Upper lobe of right lung (tissue), 1 donor: ENCODE measurements around the gene IL6R. TPM values are rescaled to one million over a fixed set of nuclear protein-coding genes. Genes with fewer than 3 reads are reported as not detected.

Source experiments
- ATAC-seq: fragments of 200-7000 bp; cut with Tn5 transposase; one replicate; pipeline ENCODE4 v1.9.1; 2020; ENCODE audit warnings: mild to moderate bottlenecking, moderate library complexity
- DNase-seq: peaks from one replicate; pipeline ENCODE4 v3.0.0-alpha.2; 2020
- H3K27ac ChIP-seq: fragments of 200-600 bp; one replicate; pipeline ENCODE4 v1.8.0; 2022
- H3K27me3 ChIP-seq: fragments of 200-600 bp; one replicate; pipeline ENCODE4 v1.8.0; 2022; ENCODE audit warnings: mild to moderate bottlenecking
- H3K36me3 ChIP-seq: fragments of 200-600 bp; one replicate; pipeline ENCODE4 v1.8.0; 2022
- H3K4me1 ChIP-seq: fragments of 200-600 bp; one replicate; pipeline ENCODE4 v1.8.0; 2022
- H3K4me3 ChIP-seq: fragments of 200-600 bp; one replicate; pipeline ENCODE4 v1.8.0; 2022; ENCODE audit warnings: mild to moderate bottlenecking
- H3K9me3 ChIP-seq: fragments of 200-600 bp; one replicate; pipeline ENCODE4 v1.8.0; 2022
- CTCF ChIP-seq: fragments of 200-600 bp; IDR thresholded peaks from one replicate; pipeline ENCODE4 v1.8.0; 2022; ENCODE audit warnings: antibody characterized with exemption
- intact Hi-C: fragments of 100-400 bp; cut with DNase I; formaldehyde crosslinking; loops from one replicate; pipeline ENCODE4 v1.11.0; 2022
- total RNA-seq: library from RNA; stranded (reverse); fragmentation: NEBNext Ultra II Directional; extraction: Animal tissue kit (Norgen Biotek cat#: 25700); gene quantifications from one replicate; pipeline ENCODE4 v1.2.1, GENCODE V29; 2021
- donor health status: DM: no; HTN: yes; CAD: no; lungs with severe emphysema.

The IL6R gene
- total RNA-seq, 1 donor from 2014 or later: 60.2 TPM

- no peak for DNase-seq
- intact Hi-C loops: no loop called here
- no peaks in the 10 kb centered on the region for H3K9me3 ChIP-seq
- no peak overlapping the region for H3K27ac ChIP-seq
- H3K4me1 ChIP-seq: no peaks in the 10 kb centered on the region
- H3K36me3 ChIP-seq: no peaks in the 10 kb centered on the region
- H3K27me3 ChIP-seq: no peaks in the 10 kb centered on the region
- H3K4me3 ChIP-seq: no peak overlapping the region
- no peak for ATAC-seq
- TF ChIP-seq CTCF: no peak
Observed at GRCh38 chr1:154514066-154514553, 109.0 kb downstream of the IL6R start.

DNA sequence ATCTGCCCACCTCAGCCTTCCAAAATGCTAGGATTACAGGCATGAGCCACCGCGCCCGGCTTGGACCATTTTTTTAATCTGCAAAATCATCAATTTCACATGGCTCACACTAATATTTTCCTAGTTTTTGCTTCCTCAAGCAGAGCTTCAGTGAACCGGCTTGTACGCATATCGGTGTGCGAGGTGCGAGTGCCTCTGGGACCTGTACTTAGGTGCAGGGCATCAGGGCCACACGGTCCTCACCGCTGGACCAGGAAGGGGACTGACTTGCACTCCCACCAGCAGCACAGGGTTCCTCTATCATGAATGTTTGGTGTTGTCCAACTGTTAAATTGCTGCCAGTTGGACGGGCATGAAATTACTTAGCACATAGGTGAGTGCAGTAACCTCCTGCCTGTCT, 112.5 kb downstream of the IL6R start:
- no peaks in the 10 kb centered on the region for H3K27me3 ChIP-seq
- no peak overlapping the region for H3K4me3 ChIP-seq
- no peak for TF ChIP-seq CTCF
- DNase-seq: no peak
- intact Hi-C loops: no loop called here
- no peaks in the 10 kb centered on the region for H3K9me3 ChIP-seq
- H3K4me1 ChIP-seq: peaks cover 27% of the 10 kb centered on the region
- no peaks in the 10 kb centered on the region for H3K36me3 ChIP-seq
- H3K27ac ChIP-seq: no peak overlapping the region
- ATAC-seq: no peak

Other genes with a start within 250 kb of the IL6R start
- 326 TPM for gene TPM3, start 213.2 kb upstream of the IL6R start, total RNA-seq
- gene CFAP141, start 199.0 kb upstream of the IL6R start, total RNA-seq: not detected
- 156 TPM for gene UBAP2L, start 184.4 kb upstream of the IL6R start, total RNA-seq
- 78.2 TPM for gene HAX1, start 132.7 kb upstream of the IL6R start, total RNA-seq
- 0.64 TPM for gene AQP10, start 84.2 kb upstream of the IL6R start, total RNA-seq
- gene ATP8B2, start 79.8 kb upstream of the IL6R start, total RNA-seq: 35.2 TPM
- gene TDRD10, start 96.9 kb downstream of the IL6R start, total RNA-seq: 21.7 TPM
- gene SHE, start 97.1 kb downstream of the IL6R start, total RNA-seq: 48.3 TPM
- gene UBE2Q1, start 153.3 kb downstream of the IL6R start, total RNA-seq: 93.5 TPM
- not detected for gene CHRNB2, start 162.4 kb downstream of the IL6R start, total RNA-seq
- 205 TPM for gene ADAR, start 202.8 kb downstream of the IL6R start, total RNA-seq